Stimulated activated CD8-positive, alpha-beta memory T cell treated with anti-CD3 and anti-CD28 coated beads, Interleukin-7, amount 100 ng/mL, for 48 hours (primary cell): ENCODE data around the gene ADARB2.

Experiments used
- DNase-seq, 2 donors: peaks; one replicate each; pipeline ENCODE4 v3.0.0-alpha.2; 2020; ENCODE audit warnings: low read depth in 1 of 2; ENCODE audit errors: extremely low read depth in 1 of 2

ADARB2 gene

DNA sequence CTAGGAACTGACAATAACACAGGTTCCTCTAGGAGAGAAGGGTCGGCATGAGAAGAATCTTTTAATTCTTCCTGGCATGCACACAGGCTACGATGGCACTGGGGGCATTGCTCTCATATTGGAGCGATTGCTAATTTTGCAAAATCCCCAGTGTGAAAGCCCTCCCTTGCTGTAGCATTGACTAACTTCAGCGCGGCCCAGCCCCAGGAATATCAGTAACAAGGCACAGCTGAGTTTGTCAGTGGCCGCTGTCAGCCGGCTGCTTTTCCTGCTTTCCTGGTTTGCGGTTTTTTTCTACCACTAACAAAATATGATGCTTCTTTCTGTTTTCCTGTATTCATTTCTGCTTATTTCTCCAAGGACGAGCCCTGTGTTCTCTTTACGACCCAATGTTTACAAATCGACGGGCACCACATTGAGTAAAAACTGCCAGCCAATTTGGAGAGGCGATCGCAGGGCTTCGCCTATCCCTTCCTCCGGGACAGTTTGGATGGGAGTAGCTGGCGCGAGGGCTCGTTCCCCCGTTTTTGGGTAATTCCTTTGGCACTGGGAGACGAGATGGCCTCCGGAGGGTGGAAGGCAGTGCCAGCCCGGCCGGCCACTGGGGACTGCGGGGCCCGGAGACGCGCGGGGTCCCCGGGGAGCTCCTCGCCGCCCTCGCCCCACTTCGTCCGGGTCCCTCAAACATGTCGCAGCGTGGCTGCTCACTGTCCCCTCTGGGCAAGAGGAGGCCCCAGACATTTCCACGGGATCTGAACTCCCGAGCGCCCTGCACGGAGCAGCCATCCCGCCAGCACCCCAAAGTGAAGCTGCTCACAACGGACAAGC lies 967 bp downstream of the ADARB2 start:
- no peak for DNase-seq

DNA sequence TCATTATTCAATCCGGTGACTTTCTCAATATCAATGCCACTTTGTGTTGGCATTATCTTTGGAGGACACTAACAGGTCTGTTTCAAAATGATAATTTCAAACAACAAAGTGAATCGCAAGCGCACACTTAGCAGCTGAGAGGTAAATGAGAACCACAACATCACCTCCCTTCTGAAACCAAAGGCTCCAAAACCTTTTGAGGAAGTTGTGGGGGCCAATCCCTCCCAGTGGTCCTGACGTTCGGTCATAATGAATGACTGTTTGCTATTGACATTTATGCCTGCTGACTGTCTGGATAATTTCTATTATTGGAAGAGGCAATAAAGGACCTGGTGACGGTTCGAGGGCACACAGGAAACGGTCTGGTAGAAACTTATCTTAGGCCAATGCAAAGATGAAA lies 1.8 kb downstream of the ADARB2 start:
- no peak for DNase-seq

DNA sequence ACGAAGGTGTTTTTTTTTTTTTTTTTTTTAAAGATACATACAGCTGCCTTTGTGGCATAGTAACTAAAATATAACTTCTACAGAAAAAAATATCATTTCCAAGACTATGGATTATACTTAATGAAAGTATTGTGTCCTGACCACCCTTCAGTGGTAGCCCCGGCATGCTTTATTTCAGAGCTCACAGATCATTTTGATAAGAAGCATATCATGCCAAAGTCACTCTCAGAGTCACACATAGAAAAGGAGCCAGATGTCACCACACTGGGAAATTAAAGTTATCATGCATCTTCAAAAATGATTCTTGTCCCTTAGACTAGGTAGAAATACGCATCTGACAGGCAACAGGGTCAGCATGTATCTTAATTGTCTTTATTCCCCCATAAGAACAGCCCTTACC lies 3.0 kb downstream of the ADARB2 start:
- no peak for DNase-seq

DNA sequence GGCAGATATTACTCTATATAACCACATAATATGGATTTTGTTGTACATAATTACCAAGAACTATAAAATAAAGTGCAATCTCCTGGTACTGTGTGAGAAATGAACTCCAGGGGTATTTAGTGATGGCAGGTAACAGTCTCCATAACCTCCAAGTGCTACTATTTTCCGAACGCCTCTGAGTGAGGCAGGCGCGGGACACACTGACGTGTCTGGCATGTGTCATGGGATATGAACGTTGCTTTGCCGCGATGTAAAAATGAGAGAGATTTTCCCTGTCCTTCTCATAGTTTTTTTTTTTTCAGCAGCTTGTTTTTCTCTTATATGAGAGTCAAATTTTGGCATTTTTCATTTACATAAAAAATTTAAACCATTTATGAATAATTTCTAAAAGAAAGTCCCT lies 3.6 kb downstream of the ADARB2 start:
- DNase-seq, result no peak

DNA sequence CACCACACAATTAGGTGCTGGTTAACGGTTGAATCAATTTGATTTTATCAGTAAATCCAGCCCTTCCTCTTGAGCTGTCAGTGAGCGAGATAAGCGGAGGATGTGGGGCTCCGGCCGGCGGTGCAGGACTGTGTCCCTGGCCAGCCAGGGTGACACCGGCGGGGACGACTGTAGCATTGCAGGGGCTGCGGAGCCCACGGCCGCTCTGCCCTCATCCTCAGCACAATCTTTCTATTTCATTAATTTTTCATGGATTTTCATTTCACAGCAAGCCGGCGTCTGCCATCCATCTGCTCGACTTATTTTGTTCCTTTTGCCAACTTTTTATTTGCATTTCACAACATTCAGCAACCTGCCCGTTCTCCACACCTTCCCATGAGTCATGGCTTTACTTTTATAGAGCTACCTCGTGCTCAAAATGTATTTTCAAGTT lies 4.7 kb downstream of the ADARB2 start:
- no peak for DNase-seq

GRCh38 chr10:1731592-1731991 lies 5.7 kb downstream of the ADARB2 start:
- DNase-seq, result no peak

- no peak for DNase-seq
Measured at GRCh38 chr10:1729751-1730150, 7.6 kb downstream of the ADARB2 start.

- no peak for DNase-seq
Measured at GRCh38 chr10:1726861-1727260, 10.5 kb downstream of the ADARB2 start.

- DNase-seq, result no peak
Measured at GRCh38 chr10:1724921-1725488, 12.3 kb downstream of the ADARB2 start.

DNA sequence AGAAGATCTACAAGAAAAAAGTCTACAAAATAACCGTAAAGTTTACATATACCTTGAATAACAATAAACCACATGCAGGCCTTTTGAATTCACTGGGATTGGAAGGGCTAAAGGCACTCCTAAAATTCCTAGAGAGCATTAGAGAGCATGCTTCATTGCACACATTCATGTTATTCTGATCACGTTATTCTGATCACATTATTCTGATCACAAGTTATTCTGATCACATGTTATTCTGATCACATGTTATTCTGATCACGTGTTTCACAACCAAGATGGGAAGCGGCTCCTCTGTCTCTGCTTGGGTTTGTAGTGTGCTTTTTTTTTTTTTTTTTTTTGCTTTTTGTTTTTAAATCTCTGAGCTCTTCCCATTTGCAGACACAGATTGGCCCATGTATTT lies 20.5 kb downstream of the ADARB2 start:
- DNase-seq, result no peak

DNA sequence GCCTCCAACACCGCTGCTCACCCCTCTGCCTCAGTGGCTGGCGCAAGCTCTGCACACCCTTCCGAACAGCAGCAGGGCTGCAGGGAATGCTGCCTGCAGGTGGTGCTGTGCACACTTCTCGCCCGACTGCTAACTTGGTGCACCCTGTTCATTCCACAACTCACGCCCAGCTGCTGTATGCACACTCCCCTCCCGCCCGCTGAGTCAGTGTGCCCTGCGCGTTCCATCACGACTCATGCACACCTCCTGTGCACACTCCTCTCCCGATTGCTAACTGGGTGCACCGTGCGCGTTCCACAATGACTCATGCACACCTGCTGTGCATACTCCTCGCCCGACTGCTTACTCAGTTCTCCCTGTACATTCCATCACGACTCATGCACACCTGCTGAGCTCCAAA lies 21.5 kb downstream of the ADARB2 start:
- no peak for DNase-seq

GRCh38 chr10:1712944-1713671 lies 24.2 kb downstream of the ADARB2 start:
- no peak for DNase-seq

- no peak for DNase-seq
Measured at GRCh38 chr10:1712314-1712713, 25.0 kb downstream of the ADARB2 start.

- no peak for DNase-seq
Measured at GRCh38 chr10:1709161-1709560, 28.2 kb downstream of the ADARB2 start.

DNA sequence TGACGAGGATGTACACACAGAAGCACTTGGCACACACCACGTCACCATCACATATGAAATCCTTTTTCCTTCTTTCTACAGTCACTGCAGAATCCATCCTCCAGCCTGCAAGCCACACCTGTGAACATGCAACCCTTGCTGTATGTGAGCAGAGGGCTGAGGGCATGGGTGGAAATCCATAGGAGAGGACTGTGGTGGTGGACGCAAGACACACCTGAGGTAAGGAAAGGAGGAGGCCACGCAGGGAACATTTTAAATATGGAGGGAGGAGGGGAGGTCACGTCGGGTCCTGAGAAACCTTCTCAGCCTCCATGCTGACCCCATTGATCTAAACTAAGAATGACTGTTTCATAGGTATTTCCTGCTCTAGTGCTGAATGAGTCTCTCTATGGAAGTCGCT lies 28.6 kb downstream of the ADARB2 start:
- DNase-seq, result no peak

DNA sequence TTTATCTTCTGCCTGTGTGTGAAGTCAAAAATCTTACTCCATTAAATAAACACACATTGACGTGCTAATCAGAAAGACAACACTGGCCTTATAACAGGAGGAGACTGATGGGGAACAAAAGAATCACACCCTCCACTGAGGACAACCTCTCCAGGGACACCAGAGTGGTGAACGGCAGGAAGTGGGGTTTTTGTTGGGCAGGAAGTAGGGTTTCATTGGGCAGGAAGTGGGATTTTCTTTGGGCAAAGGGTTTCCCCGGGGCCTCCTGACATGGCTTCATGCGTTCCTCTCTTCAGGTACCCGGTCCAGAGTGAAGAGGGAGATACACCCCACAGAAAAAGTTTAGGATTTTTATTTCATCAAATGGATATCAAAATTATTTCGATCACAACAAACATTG lies 30.6 kb downstream of the ADARB2 start:
- DNase-seq, result no peak

DNA sequence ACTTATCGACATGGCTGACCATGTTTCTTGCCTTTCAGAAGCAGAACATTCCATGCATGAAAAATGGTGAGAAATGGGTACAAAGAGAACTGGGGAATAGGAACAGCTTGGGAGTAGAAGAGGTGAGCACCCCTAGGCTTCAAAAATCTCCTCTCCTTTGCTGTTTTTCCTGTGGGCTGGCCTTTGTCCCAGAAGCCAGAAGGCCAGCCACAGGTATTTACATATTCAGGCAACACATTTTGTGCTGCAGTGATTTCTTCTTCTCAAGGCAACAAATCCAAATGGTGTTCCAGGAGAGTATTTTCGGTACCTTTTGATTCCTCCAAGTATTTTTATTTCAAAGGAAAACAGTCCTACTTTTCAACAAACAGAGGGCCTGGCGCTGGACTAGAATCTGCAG lies 31.1 kb downstream of the ADARB2 start:
- no peak for DNase-seq

DNA sequence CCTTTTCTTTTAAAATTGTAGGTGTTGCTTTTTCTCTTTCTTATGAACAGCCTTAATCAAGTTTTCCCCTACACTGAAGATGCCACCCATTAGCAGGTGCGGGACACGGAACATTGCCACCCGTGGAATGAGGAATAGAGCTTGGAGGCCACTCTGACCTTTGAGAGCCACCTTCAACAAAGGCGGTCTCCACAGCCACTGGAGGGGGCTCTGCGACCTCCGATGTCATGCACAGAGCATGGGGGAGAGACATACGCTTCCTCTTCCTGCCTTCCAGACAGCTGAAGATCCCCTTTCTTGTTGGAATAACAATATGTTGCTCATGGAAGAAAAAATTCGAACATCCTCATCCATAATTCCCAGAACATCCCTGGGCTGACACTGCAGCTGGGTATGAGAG lies 39.1 kb downstream of the ADARB2 start:
- no peak for DNase-seq

DNA sequence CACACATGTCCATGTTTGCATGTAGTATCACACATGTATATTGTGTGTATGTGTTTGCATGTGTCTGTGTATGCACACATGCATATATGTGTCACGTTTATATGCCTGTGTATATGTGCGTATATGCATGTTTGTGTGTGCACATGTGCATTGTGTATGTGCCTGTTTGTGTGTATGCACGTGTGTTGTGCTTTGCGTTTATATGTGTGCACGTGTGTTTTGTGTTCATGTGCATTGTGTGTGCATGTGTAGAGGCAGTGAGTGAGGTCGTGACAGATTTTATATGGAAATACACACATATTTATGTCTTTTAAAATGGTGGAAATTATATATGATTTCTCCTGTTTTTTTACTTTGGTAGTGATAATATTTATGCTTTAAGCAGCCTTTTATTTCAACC lies 41.2 kb downstream of the ADARB2 start:
- DNase-seq, result no peak

DNA sequence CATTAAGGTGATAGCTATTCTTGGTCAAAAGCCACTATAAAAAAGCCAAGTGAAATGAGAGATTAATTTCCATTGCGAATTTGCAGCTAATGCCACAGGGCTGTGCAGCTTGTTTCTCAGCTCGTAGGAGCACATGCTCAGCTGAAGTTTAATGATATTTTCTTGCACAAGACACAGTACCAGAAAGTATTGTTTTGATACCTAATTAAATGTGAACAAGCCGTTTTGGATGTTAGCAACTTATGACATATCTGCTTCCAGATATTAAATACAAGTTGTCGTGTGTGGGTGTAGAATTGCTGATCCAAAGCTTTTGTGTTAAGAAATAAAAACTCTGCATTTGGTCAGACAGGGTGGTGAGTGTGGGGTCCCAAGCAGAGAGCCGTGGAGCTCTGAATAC lies 47.2 kb downstream of the ADARB2 start:
- DNase-seq, result no peak

- no peak for DNase-seq
Measured at GRCh38 chr10:1688531-1688930, 48.8 kb downstream of the ADARB2 start.

DNA sequence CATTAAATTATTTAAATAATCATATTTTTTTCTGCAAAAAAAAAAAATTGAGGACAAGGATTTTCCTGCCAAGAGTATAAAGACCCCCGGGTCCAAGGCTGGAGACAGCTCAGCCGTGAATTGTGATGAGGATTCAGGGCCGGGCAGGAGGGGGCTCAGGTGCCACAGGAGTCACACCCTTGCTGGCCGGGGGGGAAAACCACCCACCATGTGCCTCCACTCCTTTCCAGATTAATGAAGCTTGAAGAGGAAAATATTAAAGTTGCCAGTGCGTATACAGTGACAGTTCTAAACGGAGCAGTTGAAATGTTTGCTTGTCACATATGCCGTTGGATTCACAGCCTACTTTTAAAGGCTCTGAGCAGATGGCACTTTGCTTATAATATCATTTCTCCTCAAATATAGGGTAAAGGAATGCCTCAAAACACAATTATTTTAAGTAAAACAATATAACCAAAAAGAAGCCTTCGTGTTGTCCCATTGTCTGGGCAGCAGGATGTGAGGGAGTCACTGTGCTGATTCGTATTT lies 49.6 kb downstream of the ADARB2 start:
- no peak for DNase-seq
